HepG2 (cell line): ENCODE data around the gene TCAP. TPM values are rescaled to one million over a fixed set of nuclear protein-coding genes. Genes with fewer than 3 reads are reported as not detected.

Experiments
- CBX5 ChIP-seq: sonication (generic); formaldehyde crosslinking; IDR thresholded peaks from 2 replicates; pipeline ENCODE4 v1.4.0; 2020; ENCODE audit warnings: missing genetic modification reagents, borderline replicate concordance
- CHD2 ChIP-seq: IDR thresholded peaks from 2 replicates; pipeline ENCODE4 v1.6.1; 2011; ENCODE audit warnings: low read depth, low read length, improper control_type of control experiment
- EED ChIP-seq: sonication (generic); formaldehyde crosslinking; IDR thresholded peaks from 2 replicates; pipeline ENCODE4 v1.5.0; 2020; ENCODE audit warnings: mild to moderate bottlenecking, missing genetic modification reagents
- EHMT2 ChIP-seq: fragments of 200-600 bp; sonication (generic); IDR thresholded peaks from 2 replicates; pipeline ENCODE4 v1.7.0; 2017; ENCODE audit warnings: antibody characterized with exemption, low read depth, low read length, borderline replicate concordance
- ELF3 ChIP-seq: IDR thresholded peaks from 2 replicates; pipeline ENCODE4 v1.6.1; 2016; ENCODE audit warnings: missing genetic modification reagents, missing compliant biosample characterization
- MIXL1 ChIP-seq: IDR thresholded peaks from 2 replicates; pipeline ENCODE4 v1.6.1; 2016
- NFE2L1 ChIP-seq: sonication (generic); formaldehyde crosslinking; IDR thresholded peaks from 2 replicates; pipeline ENCODE4 v1.4.0; 2020; ENCODE audit warnings: missing genetic modification reagents, mild to moderate bottlenecking, borderline replicate concordance
- NR0B2 ChIP-seq: sonication (generic); formaldehyde crosslinking; IDR thresholded peaks from 2 replicates; pipeline ENCODE4 v1.4.0; 2020; ENCODE audit warnings: mild to moderate bottlenecking, missing genetic modification reagents
- NR3C1 ChIP-seq: sonication (generic); formaldehyde crosslinking; IDR thresholded peaks from 2 replicates; pipeline ENCODE4 v1.4.0; 2020; ENCODE audit warnings: missing genetic modification reagents
- RCOR2 ChIP-seq: IDR thresholded peaks from 2 replicates; pipeline ENCODE4 v1.6.1; 2016; ENCODE audit warnings: missing biosample characterization, missing genetic modification reagents
- SMARCC2 ChIP-seq: fragments of 450-650 bp; IDR thresholded peaks from 2 replicates; pipeline ENCODE4 v1.6.1; 2017; ENCODE audit warnings: antibody characterized with exemption, mild to moderate bottlenecking
- SNAPC5 ChIP-seq: sonication (generic); formaldehyde crosslinking; IDR thresholded peaks from 2 replicates; pipeline ENCODE4 v1.8.1; 2023; ENCODE audit warnings: mild to moderate bottlenecking, missing genetic modification reagents, borderline replicate concordance
- SOX6 ChIP-seq, 2 experiments: fragments of 450-650 bp in 1 of 2; sonication (generic) in 1 of 2; formaldehyde crosslinking in 1 of 2; IDR thresholded peaks; 2 replicates each; pipeline versions ENCODE4 v1.4.0 to v1.6.1; 2017 to 2020; ENCODE audit warnings: antibody characterized with exemption in 1 of 2, mild to moderate bottlenecking in 1 of 2, missing genetic modification reagents in 1 of 2
- SP4 ChIP-seq: sonication (generic); formaldehyde crosslinking; IDR thresholded peaks from 2 replicates; pipeline ENCODE4 v1.8.1; 2023; ENCODE audit warnings: mild to moderate bottlenecking, missing genetic modification reagents
- TBP ChIP-seq: sonication (generic); formaldehyde crosslinking; IDR thresholded peaks from 2 replicates; pipeline ENCODE4 v1.5.0; 2020; ENCODE audit warnings: missing genetic modification reagents
- TCF7L2 ChIP-seq: IDR thresholded peaks from 2 replicates; pipeline ENCODE4 v1.6.1; 2011; ENCODE audit warnings: mild to moderate bottlenecking, low read depth, low read length, moderate library complexity
- TRAFD1 ChIP-seq: sonication (generic); formaldehyde crosslinking; IDR thresholded peaks from 2 replicates; pipeline ENCODE4 v1.5.1; 2020; ENCODE audit warnings: missing genetic modification reagents, mild to moderate bottlenecking, borderline replicate concordance
- XBP1 ChIP-seq: sonication (generic); formaldehyde crosslinking; IDR thresholded peaks from 2 replicates; pipeline ENCODE4 v1.5.0; 2020; ENCODE audit warnings: missing genetic modification reagents
- YY1 ChIP-seq: IDR thresholded peaks from 2 replicates; pipeline ENCODE4 v1.6.1; 2011; ENCODE audit warnings: low read length, low read depth, moderate library complexity, mild to moderate bottlenecking; ENCODE audit not compliant: insufficient read depth, insufficient replicate concordance
- ZBTB1 ChIP-seq: sonication (generic); formaldehyde crosslinking; IDR thresholded peaks from 2 replicates; pipeline ENCODE4 v1.4.0; 2020; ENCODE audit warnings: missing genetic modification reagents, borderline replicate concordance
- ZFP82 ChIP-seq: sonication (generic); formaldehyde crosslinking; IDR thresholded peaks from 2 replicates; pipeline ENCODE4 v1.5.1; 2020; ENCODE audit warnings: mild to moderate bottlenecking, missing genetic modification reagents, borderline replicate concordance
- ZNF30 ChIP-seq: sonication (generic); formaldehyde crosslinking; IDR thresholded peaks from 2 replicates; pipeline ENCODE4 v1.5.0; 2020; ENCODE audit warnings: mild to moderate bottlenecking, missing genetic modification reagents
- ZNF33A ChIP-seq: sonication (generic); formaldehyde crosslinking; IDR thresholded peaks from 2 replicates; pipeline ENCODE4 v1.5.1; 2020; ENCODE audit warnings: missing genetic modification reagents, mild to moderate bottlenecking, moderate library complexity, borderline replicate concordance
- ZNF530 ChIP-seq: sonication (generic); formaldehyde crosslinking; IDR thresholded peaks from 2 replicates; pipeline ENCODE4 v1.5.0; 2020; ENCODE audit warnings: low read depth, mild to moderate bottlenecking, missing genetic modification reagents
- ZNF597 ChIP-seq: sonication (generic); formaldehyde crosslinking; IDR thresholded peaks from 2 replicates; pipeline ENCODE4 v1.5.0; 2020; ENCODE audit warnings: missing genetic modification reagents
- ZNF670 ChIP-seq: sonication (generic); formaldehyde crosslinking; IDR thresholded peaks from 2 replicates; pipeline ENCODE4 v1.8.0; 2022; ENCODE audit warnings: mild to moderate bottlenecking, missing genetic modification reagents, borderline replicate concordance
- ZNF891 ChIP-seq: sonication (generic); formaldehyde crosslinking; IDR thresholded peaks from 2 replicates; pipeline ENCODE4 v1.5.0; 2020; ENCODE audit warnings: mild to moderate bottlenecking, missing genetic modification reagents
- polyA plus RNA-seq, 8 experiments: library from polyadenylated mRNA; depleted of rRNA in 3 of 8; stranded (reverse) in 7 of 8; unstranded in 1 of 8; fragments of >200 nt; fragmentation: Illumina TruSeq in 4 of 8; extraction: Trizol in 4 of 8; gene quantifications; 2 replicates each; pipeline versions ENCODE4 v1.2.1 to v1.2.3, GENCODE V29; 2011 to 2016; ENCODE audit warnings: low read depth in 4 of 8, missing spikeins in 1 of 8, mixed read lengths in 1 of 8; ENCODE audit not compliant: insufficient read depth in 1 of 8
- total RNA-seq, 5 experiments: library from RNA; depleted of rRNA; stranded (reverse); fragments of >200 nt; fragmentation: Illumina TruSeq; extraction: Trizol; gene quantifications; 2 replicates each; pipeline ENCODE4 v1.2.3, GENCODE V29; 2016; ENCODE audit warnings: low read depth in 1 of 5

The TCAP gene
- total and polyA plus RNA-seq, 2 of the 13 experiments (the other 11 are each of a cell fraction or from before 2014, with no cell fraction given): 0.24 to 0.65 TPM

- TF ChIP-seq NR0B2 (CRISPR knock-in tag) (no peak), XBP1 (CRISPR knock-in tag) (no peak), EED (CRISPR knock-in tag) (peak; percentile 95; the same call in 1 of the 2 replicates), ZFP82 (CRISPR knock-in tag) (0 out of 2 replicates have a peak, but pooled peaks have one; percentile 41), CHD2 (no peak), ELF3 (CRISPR knock-in tag) (peak; percentile 60; the same call in 1 of the 2 replicates), SNAPC5 (CRISPR knock-in tag) (no peak), ZNF530 (CRISPR knock-in tag) (no peak), MIXL1 (CRISPR knock-in tag) (peak; percentile 63; the same call in 1 of the 2 replicates), CBX5 (peak; percentile 82; the same call in 1 of the 2 replicates), ZNF670 (CRISPR knock-in tag) (0 out of 2 replicates have a peak, but pooled peaks have one; percentile 76), NR3C1 (CRISPR knock-in tag) (no peak), TRAFD1 (no peak), SP4 (CRISPR knock-in tag) (no peak), SMARCC2 (no peak), ZNF30 (no peak), ZBTB1 (CRISPR knock-in tag) (no peak), TCF7L2 (no peak), NFE2L1 (no peak), ZNF891 (CRISPR knock-in tag) (peak; percentile 88), TBP (no peak), EHMT2 (no peak), RCOR2 (CRISPR knock-in tag) (no peak; the same call in 1 of the 2 replicates), ZNF597 (no peak), ZNF33A (CRISPR knock-in tag) (no peak), SOX6 (IDR thresholded peaks at IDR 0.05) (no peak), SOX6 (CRISPR knock-in tag; IDR thresholded peaks at IDR 0.05) (no peak; the same call in 1 of the 2 replicates), YY1 (peak; percentile 62)
Measured at GRCh38 chr17:39667945-39668924, 3.1 kb downstream of the TCAP start, which contains the start of gene PNMT (continued).
